CD4-positive, alpha-beta T cell (primary cell): Measurements from ENCODE around the gene KSR2. TPM values are rescaled to one million over a fixed set of nuclear protein-coding genes. Genes with fewer than 3 reads are reported as not detected.
"Not testable (repeated sequence)": the region's sequence is repeated elsewhere in the genome, so short reads cannot be mapped to it uniquely, and the experiment has no call there.

ENCODE experiments used
- ATAC-seq: fragments of 200-7000 bp; cut with Tn5 transposase; one replicate; pipeline ENCODE4 v1.10.0; 2022; ENCODE audit warnings: mild to moderate bottlenecking; ENCODE audit not compliant: poor library complexity
- CTCF ChIA-PET: fragments of 350-600 bp; sonication (Branson Sonifier 250); formaldehyde crosslinking; loops from one replicate; lab custom pipeline; 2021; ENCODE audit warnings: antibody characterized with exemption, inconsistent platforms; lab: Charles Lee
- POLR2A ChIA-PET: fragments of 350-600 bp; sonication (Branson Sonifier 250); formaldehyde crosslinking; loops from one replicate; lab custom pipeline; 2021; ENCODE audit warnings: antibody characterized with exemption, inconsistent platforms; lab: Charles Lee
- DNase-seq, 14 experiments: peaks; one replicate each; pipeline ENCODE4 v3.0.0-alpha.2; 2013 to 2020; ENCODE audit warnings: mixed read lengths in 2 of 14
- H3K27ac ChIP-seq, 2 donors: one replicate each; pipeline versions ENCODE4 v1.5.1 to v1.7.0; 2013; ENCODE audit warnings: low read length in 2 of 2, low read depth in 1 of 2, mild to moderate bottlenecking in 1 of 2
- H3K27me3 ChIP-seq, 2 experiments: 1 replicate in 1 of 2; 2 replicates in 1 of 2; pipeline versions ENCODE4 v1.6.1 to v1.7.0; 2013; ENCODE audit warnings: low read length in 2 of 2, control low read depth in 1 of 2, mild to moderate bottlenecking in 1 of 2, moderate library complexity in 1 of 2; ENCODE audit not compliant: insufficient read depth in 2 of 2, control insufficient read depth in 1 of 2
- H3K36me3 ChIP-seq: one replicate; pipeline ENCODE4 v1.6.1; 2013; ENCODE audit warnings: low read length, control low read depth; ENCODE audit not compliant: insufficient read depth
- H3K4me1 ChIP-seq: one replicate; pipeline ENCODE4 v1.6.1; 2013; ENCODE audit warnings: low read length, control low read depth; ENCODE audit not compliant: insufficient read depth
- H3K4me3 ChIP-seq: one replicate; pipeline ENCODE4 v1.5.1; 2013; ENCODE audit warnings: mild to moderate bottlenecking, low read length, moderate library complexity
- H3K9me3 ChIP-seq, 2 experiments: 1 replicate in 1 of 2; 2 replicates in 1 of 2; pipeline versions ENCODE4 v1.6.1 to v1.7.0; 2013; ENCODE audit warnings: low read length in 2 of 2, mild to moderate bottlenecking in 2 of 2, control low read depth in 1 of 2, moderate library complexity in 1 of 2; ENCODE audit not compliant: control insufficient read depth in 1 of 2, insufficient read depth in 1 of 2
- H3K27ac Mint-ChIP-seq: one replicate; pipeline ENCODE4 v1.8.0; 2020; ENCODE audit warnings: mixed read lengths
- H3K27me3 Mint-ChIP-seq: one replicate; pipeline ENCODE4 v1.8.0; 2021; ENCODE audit warnings: mixed read lengths
- H3K36me3 Mint-ChIP-seq: one replicate; pipeline ENCODE4 v1.8.0; 2021; ENCODE audit warnings: low read depth, mixed read lengths
- H3K4me1 Mint-ChIP-seq: one replicate; pipeline ENCODE4 v1.8.0; 2021; ENCODE audit warnings: low read depth, mixed read lengths
- H3K4me3 Mint-ChIP-seq: one replicate; pipeline ENCODE4 v1.8.0; 2020; ENCODE audit warnings: mild to moderate bottlenecking, mixed read lengths
- H3K9me3 Mint-ChIP-seq: one replicate; pipeline ENCODE4 v1.8.0; 2020; ENCODE audit warnings: mixed read lengths
- CTCF ChIP-seq: fragments of 200-600 bp; IDR thresholded peaks from one replicate; pipeline ENCODE4 v1.8.0; 2022; ENCODE audit warnings: antibody characterized with exemption, mild to moderate bottlenecking
- intact Hi-C, 2 experiments: fragments of 100-400 bp; cut with DNase I in 1 of 2; cut with micrococcal nuclease in 1 of 2; formaldehyde crosslinking; loops; one replicate each; pipeline versions ENCODE4 v1.15.1 to v1.9.0; 2023 to 2025; cut with DNase I, micrococcal nuclease
- total RNA-seq, 174 experiments: library from RNA in 2 of 174; stranded (reverse) in 2 of 174; gene quantifications; one replicate each; pipeline ENCODE4 v1.2.3 and lab custom pipeline; 2021 to 2026

Gene KSR2
- total RNA-seq, 2 experiments from 2014 or later: 0.05 to 0.17 TPM

- H3K27ac ChIP-seq: no peak overlapping the region
- no peak overlapping the region for H3K4me3 ChIP-seq
- H3K27me3 Mint-ChIP-seq: no peaks in the 10 kb centered on the region
- ATAC-seq: no peak
- no peaks in the 10 kb centered on the region for H3K36me3 Mint-ChIP-seq
- H3K9me3 ChIP-seq: peaks cover 0 to 9% of the 10 kb centered on the region in 2 experiments
- peaks cover 5% of the 10 kb centered on the region for H3K9me3 Mint-ChIP-seq
- no peak overlapping the region for H3K4me3 Mint-ChIP-seq
- no peak for TF ChIP-seq CTCF
- ChIA-PET POLR2A (no interaction called here), CTCF (no interaction called here)
- no peaks in the 10 kb centered on the region for H3K4me1 ChIP-seq
- intact Hi-C loops: no loop called here
- H3K27me3 ChIP-seq: no peaks in the 10 kb centered on the region
- H3K27ac Mint-ChIP-seq: no peak overlapping the region
- no peaks in the 10 kb centered on the region for H3K36me3 ChIP-seq
- no peak for DNase-seq
- H3K4me1 Mint-ChIP-seq: no peaks in the 10 kb centered on the region
These were observed 207.8 kb downstream of the KSR2 start for GRCh38 chr12:117760990-117761389.

GRCh38 chr12:117750657-117751056, 218.1 kb downstream of the KSR2 start:
- peaks cover 9% of the 10 kb centered on the region for H3K9me3 Mint-ChIP-seq
- Histone ChIP-seq H3K27me3 (no peaks in the 10 kb centered on the region), H3K4me3 (no peak overlapping the region), H3K36me3 (no peaks in the 10 kb centered on the region), H3K4me1 (no peaks in the 10 kb centered on the region), H3K9me3 (peaks cover 0 to 4% of the 10 kb centered on the region in 2 experiments), H3K27ac (no peak overlapping the region)
- no peaks in the 10 kb centered on the region for H3K27me3 Mint-ChIP-seq
- no peak overlapping the region for H3K27ac Mint-ChIP-seq
- intact Hi-C loops: no loop called here
- H3K4me3 Mint-ChIP-seq: no peak overlapping the region
- ATAC-seq (no peak), DNase-seq (no peak)
- no peaks in the 10 kb centered on the region for H3K36me3 Mint-ChIP-seq
- POLR2A ChIA-PET: no interaction called here
- no peak for TF ChIP-seq CTCF
- CTCF ChIA-PET: interaction anchor here (0.6 kb wide), 1 partner anchor 317 kb away, joined by 3 read pairs; no protein-coding TSS in a partner anchor
- H3K4me1 Mint-ChIP-seq: no peaks in the 10 kb centered on the region

- CTCF ChIA-PET: interaction anchor here (0.7 kb wide), 1 partner anchor 22 kb away, joined by 3 read pairs; no protein-coding TSS in a partner anchor
- Mint-ChIP-seq H3K27me3 (no peaks in the 10 kb centered on the region), H3K4me1 (no peaks in the 10 kb centered on the region), H3K36me3 (no peaks in the 10 kb centered on the region), H3K9me3 (peaks cover 9% of the 10 kb centered on the region), H3K4me3 (no peak overlapping the region), H3K27ac (no peak overlapping the region)
- DNase-seq: no peak
- H3K4me1 ChIP-seq: no peaks in the 10 kb centered on the region
- TF ChIP-seq CTCF: no peak
- no peaks in the 10 kb centered on the region for H3K36me3 ChIP-seq
- intact Hi-C loops: no loop called here
- H3K27me3 ChIP-seq: no peaks in the 10 kb centered on the region
- H3K4me3 ChIP-seq: no peak overlapping the region
- POLR2A ChIA-PET: no interaction called here
- H3K27ac ChIP-seq: no peak overlapping the region
- no peak for ATAC-seq
- H3K9me3 ChIP-seq: peaks cover 0 to 4% of the 10 kb centered on the region in 2 experiments
These were observed 219.4 kb downstream of the KSR2 start for GRCh38 chr12:117749431-117749830.

GRCh38 chr12:117746358-117746757, 222.4 kb downstream of the KSR2 start:
- H3K4me1 Mint-ChIP-seq, H3K4me3 ChIP-seq, H3K4me3 Mint-ChIP-seq, POLR2A ChIA-PET, H3K27ac ChIP-seq, H3K36me3 ChIP-seq, H3K27ac Mint-ChIP-seq, DNase-seq, H3K9me3 ChIP-seq, H3K27me3 ChIP-seq, H3K36me3 Mint-ChIP-seq, intact Hi-C loops, H3K27me3 Mint-ChIP-seq, H3K4me1 ChIP-seq, ATAC-seq, CTCF ChIA-PET: not testable (repeated sequence)
- peaks cover 13% of the 10 kb centered on the region for H3K9me3 Mint-ChIP-seq
